ENCODE results near the gene MGLL. TPM values are rescaled to one million over a fixed set of nuclear protein-coding genes. Genes with fewer than 3 reads are reported as not detected.

Gene MGLL
- total RNA-seq, 2 experiments from 2014 or later = 0.28 to 0.38 TPM

DNA sequence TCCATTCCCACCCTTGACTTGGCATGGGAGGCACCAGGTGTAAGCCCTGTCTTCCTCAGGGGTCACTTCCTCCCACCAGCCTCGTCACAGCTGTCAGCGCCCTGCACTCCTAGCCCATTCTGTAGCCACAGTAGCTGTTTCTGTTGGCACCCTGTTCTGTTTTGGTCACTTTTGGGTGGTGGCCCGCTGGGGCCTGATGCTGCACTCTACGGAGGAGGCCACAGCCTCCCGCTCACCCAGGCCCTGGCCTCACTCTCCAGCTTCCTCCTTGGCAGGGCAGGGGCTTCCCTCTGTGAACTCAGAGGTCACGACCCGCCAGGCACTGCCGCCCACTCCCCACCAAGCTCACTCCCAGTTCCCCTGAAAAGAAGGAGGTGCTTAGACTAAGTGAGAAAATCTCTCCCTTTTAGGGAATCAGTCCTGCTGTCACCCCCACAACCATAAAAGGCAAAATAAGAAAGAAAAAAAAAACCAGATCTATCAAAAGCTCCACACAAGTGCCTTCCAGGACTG, 68.4 kb downstream of the MGLL start:
- CTCF ChIA-PET = no interaction called here
- DNase-seq (peak in 3 of 14 experiments; percentile 15 to 63 (median 59)), ATAC-seq (ENCODE audit: poor library complexity) (no peak)
- TF ChIP-seq, protein P1, sequence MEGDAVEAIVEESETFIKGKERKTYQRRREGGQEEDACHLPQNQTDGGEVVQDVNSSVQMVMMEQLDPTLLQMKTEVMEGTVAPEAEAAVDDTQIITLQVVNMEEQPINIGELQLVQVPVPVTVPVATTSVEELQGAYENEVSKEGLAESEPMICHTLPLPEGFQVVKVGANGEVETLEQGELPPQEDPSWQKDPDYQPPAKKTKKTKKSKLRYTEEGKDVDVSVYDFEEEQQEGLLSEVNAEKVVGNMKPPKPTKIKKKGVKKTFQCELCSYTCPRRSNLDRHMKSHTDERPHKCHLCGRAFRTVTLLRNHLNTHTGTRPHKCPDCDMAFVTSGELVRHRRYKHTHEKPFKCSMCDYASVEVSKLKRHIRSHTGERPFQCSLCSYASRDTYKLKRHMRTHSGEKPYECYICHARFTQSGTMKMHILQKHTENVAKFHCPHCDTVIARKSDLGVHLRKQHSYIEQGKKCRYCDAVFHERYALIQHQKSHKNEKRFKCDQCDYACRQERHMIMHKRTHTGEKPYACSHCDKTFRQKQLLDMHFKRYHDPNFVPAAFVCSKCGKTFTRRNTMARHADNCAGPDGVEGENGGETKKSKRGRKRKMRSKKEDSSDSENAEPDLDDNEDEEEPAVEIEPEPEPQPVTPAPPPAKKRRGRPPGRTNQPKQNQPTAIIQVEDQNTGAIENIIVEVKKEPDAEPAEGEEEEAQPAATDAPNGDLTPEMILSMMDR (IDR thresholded peaks at IDR 0.05) = no peak
- H3K27me3 Mint-ChIP-seq = peaks cover 6% of the 10 kb centered on the region
- intact Hi-C loops (cut with DNase I, micrococcal nuclease) = no loop called here
- no peak overlapping the region for H3K4me3 Mint-ChIP-seq
- Histone ChIP-seq H3K27ac (ENCODE audit: low read depth in 1 of 2, low read length in 2 of 2) (no peak overlapping the region), H3K27me3 (ENCODE audit: control insufficient read depth in 1 of 2, insufficient read depth in 2 of 2, low read length in 2 of 2) (no peaks in the 10 kb centered on the region), H3K9me3 (ENCODE audit: control insufficient read depth in 1 of 2, insufficient read depth in 1 of 2, low read length in 2 of 2) (no peaks in the 10 kb centered on the region), H3K4me1 (ENCODE audit: insufficient read depth, low read length) (peaks cover 10% of the 10 kb centered on the region), H3K4me3 (ENCODE audit: low read length) (no peak overlapping the region), H3K36me3 (ENCODE audit: insufficient read depth, low read length) (no peaks in the 10 kb centered on the region)
- no peak overlapping the region for H3K27ac Mint-ChIP-seq
- H3K4me1 Mint-ChIP-seq (ENCODE audit: low read depth) = peaks cover 11% of the 10 kb centered on the region
- no peaks in the 10 kb centered on the region for H3K9me3 Mint-ChIP-seq
- H3K36me3 Mint-ChIP-seq (ENCODE audit: low read depth) = no peaks in the 10 kb centered on the region
- POLR2A ChIA-PET = no interaction called here

DNA sequence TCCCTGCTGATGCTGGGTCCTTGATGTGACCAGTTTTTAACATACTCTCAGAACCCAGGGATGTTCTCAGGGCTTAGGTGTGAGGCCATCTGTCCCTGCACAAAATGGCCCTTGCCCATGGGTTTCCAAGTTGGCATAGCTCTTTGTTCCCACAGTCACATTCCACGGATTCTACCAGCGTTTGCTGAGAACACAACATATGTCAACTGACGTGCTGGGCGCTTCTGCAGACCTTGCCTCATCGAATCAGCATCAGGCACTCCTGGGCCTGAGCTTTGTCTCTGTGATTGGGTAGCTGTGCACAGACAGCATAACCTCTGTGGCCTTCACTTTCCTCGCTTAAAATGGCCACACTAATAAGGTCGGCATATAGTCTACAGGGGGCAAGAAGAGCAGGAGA, 69.0 kb downstream of the MGLL start:
- ChIA-PET CTCF (no interaction called here), POLR2A (no interaction called here)
- DNase-seq = no peak
- Histone ChIP-seq H3K4me1 (ENCODE audit: insufficient read depth, low read length) (peaks cover 10% of the 10 kb centered on the region), H3K4me3 (ENCODE audit: low read length) (no peak overlapping the region), H3K27me3 (ENCODE audit: control insufficient read depth in 1 of 2, insufficient read depth in 2 of 2, low read length in 2 of 2) (no peaks in the 10 kb centered on the region), H3K9me3 (ENCODE audit: control insufficient read depth in 1 of 2, insufficient read depth in 1 of 2, low read length in 2 of 2) (no peaks in the 10 kb centered on the region), H3K36me3 (ENCODE audit: insufficient read depth, low read length) (no peaks in the 10 kb centered on the region), H3K27ac (ENCODE audit: low read depth in 1 of 2, low read length in 2 of 2) (no peak overlapping the region)
- Mint-ChIP-seq H3K27ac (no peak overlapping the region), H3K9me3 (no peaks in the 10 kb centered on the region), H3K4me3 (no peak overlapping the region), H3K4me1 (ENCODE audit: low read depth) (peaks cover 11% of the 10 kb centered on the region), H3K36me3 (ENCODE audit: low read depth) (no peaks in the 10 kb centered on the region), H3K27me3 (peaks cover 10% of the 10 kb centered on the region)
- TF ChIP-seq, protein P1 (IDR thresholded peaks at IDR 0.05) = no peak
- ATAC-seq (ENCODE audit: poor library complexity) = no peak
- intact Hi-C loops (cut with DNase I, micrococcal nuclease) = no loop called here

DNA sequence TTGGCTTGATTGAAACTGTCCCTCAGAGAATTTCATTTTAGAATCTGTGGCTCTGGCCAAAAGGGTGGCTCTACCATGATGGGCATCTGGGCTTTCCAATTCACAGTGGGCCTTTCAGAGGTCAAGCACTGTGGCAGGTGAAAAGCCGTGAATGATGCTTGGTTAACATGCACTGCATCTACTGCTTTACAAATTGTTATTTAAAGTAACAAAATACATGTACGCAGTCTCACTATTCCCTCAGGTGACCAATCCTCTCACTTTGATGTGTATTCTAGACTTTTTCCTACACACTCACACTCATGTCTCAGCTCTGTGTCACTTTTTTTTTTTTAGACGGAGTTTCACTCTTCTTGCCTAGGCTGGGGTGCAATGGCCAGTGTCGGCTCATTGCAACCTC, 70.5 kb downstream of the MGLL start:
- H3K27me3 ChIP-seq (ENCODE audit: control insufficient read depth in 1 of 2, insufficient read depth in 2 of 2, low read length in 2 of 2) = no peaks in the 10 kb centered on the region
- peaks cover 10% of the 10 kb centered on the region for H3K27me3 Mint-ChIP-seq
- intact Hi-C loops (cut with DNase I, micrococcal nuclease) = no loop called here
- H3K4me1 ChIP-seq (ENCODE audit: insufficient read depth, low read length) = peaks cover 10% of the 10 kb centered on the region
- TF ChIP-seq, protein P1 (IDR thresholded peaks at IDR 0.05) = no peak
- no peak overlapping the region for H3K27ac ChIP-seq (ENCODE audit: low read depth in 1 of 2, low read length in 2 of 2)
- peaks cover 11% of the 10 kb centered on the region for H3K4me1 Mint-ChIP-seq (ENCODE audit: low read depth)
- no peaks in the 10 kb centered on the region for H3K9me3 Mint-ChIP-seq
- DNase-seq (no peak), ATAC-seq (ENCODE audit: poor library complexity) (no peak)
- POLR2A ChIA-PET = no interaction called here
- H3K36me3 Mint-ChIP-seq (ENCODE audit: low read depth) = no peaks in the 10 kb centered on the region
- no peaks in the 10 kb centered on the region for H3K9me3 ChIP-seq (ENCODE audit: control insufficient read depth in 1 of 2, insufficient read depth in 1 of 2, low read length in 2 of 2)
- H3K36me3 ChIP-seq (ENCODE audit: insufficient read depth, low read length) = no peaks in the 10 kb centered on the region
- no peak overlapping the region for H3K27ac Mint-ChIP-seq
- H3K4me3 ChIP-seq (ENCODE audit: low read length) = no peak overlapping the region
- H3K4me3 Mint-ChIP-seq = no peak overlapping the region
- CTCF ChIA-PET = no interaction called here

Data from CD4-positive, alpha-beta T cell (primary cell).